ENCODE data around the gene TSKU. TPM values are rescaled to one million over a fixed set of nuclear protein-coding genes. Genes with fewer than 3 reads are reported as not detected.
"Not testable (repeated sequence)": the region's sequence is repeated elsewhere in the genome, so short reads cannot be mapped to it uniquely, and the experiment has no call there.

Gene TSKU
- total RNA-seq, 2 donors from 2014 or later, result 3.2 to 45.6 TPM

DNA sequence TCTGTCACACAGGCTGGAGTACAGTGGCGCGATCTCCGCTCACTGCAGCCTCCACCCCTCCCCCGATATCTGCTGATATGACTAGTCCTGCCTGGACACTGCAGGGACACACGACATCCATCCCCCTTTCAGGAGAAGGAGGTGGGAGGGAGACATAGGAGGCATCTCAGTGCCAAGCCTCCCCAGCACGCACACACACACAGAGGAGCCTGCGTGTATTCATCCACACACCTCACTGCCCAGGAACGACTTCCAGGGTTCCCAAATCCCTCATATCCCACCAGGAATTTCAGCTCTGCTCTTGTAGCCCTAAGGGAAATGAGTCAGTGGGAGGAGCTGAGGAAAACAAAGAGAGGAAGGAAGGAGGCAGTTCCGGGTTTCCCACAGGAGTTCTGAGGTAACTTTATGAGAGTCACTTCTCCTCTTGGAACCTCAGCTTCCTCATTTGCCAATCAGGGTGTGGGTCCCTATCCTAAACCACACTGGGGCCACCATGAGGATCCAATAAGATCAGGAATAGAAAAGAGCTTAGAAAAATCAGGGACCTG is 40.4 kb downstream of the TSKU start:
- Mint-ChIP-seq H3K27ac (no peak overlapping the region), H3K4me1 (peaks cover 9% of the 10 kb centered on the region), H3K9me3 (no peaks in the 10 kb centered on the region), H3K4me3 (peak overlapping the region; percentile 40), H3K36me3 (ENCODE audit: low read depth) (no peaks in the 10 kb centered on the region), H3K27me3 (peaks cover 5% of the 10 kb centered on the region)
- no peak for ATAC-seq (replicated peaks)

DNA sequence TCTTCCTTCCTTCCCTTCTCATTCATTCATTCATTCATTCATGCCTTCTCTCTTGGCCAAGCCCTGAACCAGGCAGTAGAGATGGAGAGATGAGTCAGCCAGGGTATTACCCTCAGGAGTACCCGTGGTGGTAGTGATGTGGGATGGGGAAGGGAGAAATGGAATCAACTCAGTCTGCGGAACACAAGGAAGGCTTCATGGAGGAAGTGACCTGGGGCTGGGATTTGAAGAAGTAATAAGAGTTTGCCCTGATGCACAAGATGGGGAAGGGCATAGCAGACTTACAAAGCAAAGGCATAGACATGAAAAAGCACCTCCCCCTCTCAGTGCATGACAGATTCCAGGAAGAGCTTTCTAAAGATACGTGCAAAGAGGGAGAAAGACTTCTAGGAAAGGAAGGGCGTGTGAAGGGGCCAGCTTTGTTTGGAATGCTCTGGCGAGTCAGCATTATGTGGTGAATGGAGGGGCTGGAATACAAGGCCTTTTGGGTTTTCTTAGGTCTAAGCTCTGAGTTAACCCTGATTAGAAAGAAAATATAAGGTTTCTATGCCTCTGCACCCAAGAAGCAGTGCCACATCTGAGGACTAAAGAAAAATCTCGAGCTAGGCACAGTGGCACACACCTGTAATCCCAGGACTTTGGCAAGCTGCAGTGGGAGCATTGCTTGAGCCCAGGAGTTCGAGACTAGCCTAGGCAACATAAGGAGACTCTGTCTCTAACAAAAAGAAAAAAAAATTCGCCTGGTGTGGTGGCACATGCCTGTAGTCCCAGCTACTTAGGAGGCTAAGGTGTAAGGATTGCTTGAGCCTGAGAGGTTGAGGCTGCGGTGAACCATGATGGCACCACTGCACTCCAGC is 41.2 kb downstream of the TSKU start:
- Mint-ChIP-seq H3K27me3 (peaks cover 5% of the 10 kb centered on the region), H3K27ac (no peak overlapping the region), H3K9me3 (no peaks in the 10 kb centered on the region), H3K4me1 (peaks cover 9% of the 10 kb centered on the region), H3K4me3 (peak overlapping the region; percentile 40), H3K36me3 (ENCODE audit: low read depth) (no peaks in the 10 kb centered on the region)
- ATAC-seq (replicated peaks), result peak; percentile 86

DNA sequence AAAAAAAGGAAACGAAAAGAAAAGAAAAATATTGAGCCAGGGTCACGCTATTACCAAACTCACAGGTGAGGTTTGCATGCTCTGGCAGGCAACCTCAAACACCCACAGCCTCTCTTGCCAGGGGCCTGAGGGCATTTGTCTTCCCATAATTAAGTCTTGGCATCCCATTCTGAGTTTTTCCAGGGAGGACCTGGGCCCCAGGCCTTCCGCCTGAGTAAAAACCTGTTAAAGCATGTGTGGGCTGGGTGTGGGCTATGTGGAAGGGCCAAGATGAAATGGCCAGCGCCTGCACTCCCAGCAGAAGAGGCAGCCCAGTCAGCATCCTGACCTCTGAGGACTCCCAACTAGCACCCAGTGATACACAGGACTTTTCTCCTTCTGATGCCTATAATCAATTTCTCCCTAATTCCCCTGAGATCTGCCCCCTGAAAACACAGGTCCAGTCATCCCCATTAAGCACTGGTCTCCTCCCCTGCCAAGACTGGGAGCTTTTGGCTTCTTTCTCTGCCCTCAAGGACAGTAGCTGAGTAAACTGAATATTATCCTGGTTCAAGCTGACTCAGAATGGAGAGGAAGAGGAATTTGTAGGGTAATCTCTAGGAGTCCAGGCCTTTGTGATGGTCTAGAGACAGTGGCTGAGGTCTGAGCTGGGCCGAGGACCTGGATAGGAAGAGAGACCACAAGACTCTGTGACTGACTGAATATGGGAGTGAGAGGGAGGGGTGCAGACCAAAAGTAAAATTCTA is 42.0 kb downstream of the TSKU start:
- Mint-ChIP-seq H3K36me3 (ENCODE audit: low read depth) (no peaks in the 10 kb centered on the region), H3K4me1 (peaks cover 9% of the 10 kb centered on the region), H3K4me3 (no peak overlapping the region), H3K9me3 (no peaks in the 10 kb centered on the region), H3K27ac (no peak overlapping the region), H3K27me3 (no peaks in the 10 kb centered on the region)
- ATAC-seq (replicated peaks), result no peak

DNA sequence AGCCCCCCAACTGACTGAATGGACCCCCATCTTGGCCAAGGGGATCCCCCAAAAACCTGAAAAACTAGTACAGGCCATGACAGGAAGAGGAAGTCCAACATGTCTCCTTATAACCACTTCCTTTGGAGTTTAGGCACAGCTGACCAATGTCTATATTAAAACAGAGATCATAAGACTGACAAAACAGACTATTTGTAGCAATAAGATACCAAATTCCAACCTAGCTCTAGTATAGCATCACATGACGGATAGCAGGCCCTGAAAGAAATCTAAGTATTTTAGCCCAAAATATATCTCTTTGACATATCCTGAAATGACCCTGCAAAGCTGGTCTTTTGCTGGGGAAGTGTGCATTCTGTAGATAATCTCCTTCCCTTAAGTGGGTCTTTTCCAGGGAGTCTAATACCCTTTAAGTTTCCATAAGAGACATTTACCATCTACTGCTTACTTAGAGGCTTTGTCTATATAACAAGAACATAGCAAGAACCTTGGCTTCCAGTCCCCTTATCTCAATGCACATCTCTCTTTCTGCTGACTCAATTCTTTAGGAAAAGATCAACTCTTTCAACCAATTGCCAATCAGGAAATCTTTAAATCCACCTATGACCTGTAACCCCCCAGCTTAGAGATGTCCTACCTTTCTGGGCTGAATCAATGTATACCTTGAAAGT is 42.7 kb downstream of the TSKU start:
- H3K4me1 Mint-ChIP-seq, result peaks cover 9% of the 10 kb centered on the region
- no peaks in the 10 kb centered on the region for H3K27me3 Mint-ChIP-seq
- H3K9me3 Mint-ChIP-seq, result no peaks in the 10 kb centered on the region
- no peak for ATAC-seq (replicated peaks)
- H3K27ac Mint-ChIP-seq, result no peak overlapping the region
- no peak overlapping the region for H3K4me3 Mint-ChIP-seq
- no peaks in the 10 kb centered on the region for H3K36me3 Mint-ChIP-seq (ENCODE audit: low read depth)

DNA sequence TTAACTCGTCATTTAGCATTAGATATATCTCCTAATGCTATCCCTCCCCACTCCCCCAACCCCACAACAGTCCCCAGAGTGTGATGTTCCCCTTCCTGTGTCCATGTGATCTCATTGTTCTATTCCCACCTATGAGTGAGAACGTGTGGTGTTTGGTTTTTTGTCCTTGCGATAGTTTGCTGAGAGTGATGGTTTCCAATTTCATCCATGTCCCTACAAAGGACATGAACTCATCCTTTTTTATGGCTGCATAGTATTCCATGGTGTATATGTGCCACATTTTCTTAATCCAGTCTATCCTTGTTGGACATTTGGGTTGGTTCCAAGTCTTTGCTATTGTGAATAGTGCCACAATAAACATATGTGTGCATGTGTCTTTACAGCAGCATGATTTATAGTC is 43.4 kb downstream of the TSKU start:
- H3K36me3 Mint-ChIP-seq (ENCODE audit: low read depth); H3K9me3 Mint-ChIP-seq; ATAC-seq (replicated peaks); H3K27ac Mint-ChIP-seq; H3K4me3 Mint-ChIP-seq; H3K27me3 Mint-ChIP-seq; H3K4me1 Mint-ChIP-seq: not testable (repeated sequence)

DNA sequence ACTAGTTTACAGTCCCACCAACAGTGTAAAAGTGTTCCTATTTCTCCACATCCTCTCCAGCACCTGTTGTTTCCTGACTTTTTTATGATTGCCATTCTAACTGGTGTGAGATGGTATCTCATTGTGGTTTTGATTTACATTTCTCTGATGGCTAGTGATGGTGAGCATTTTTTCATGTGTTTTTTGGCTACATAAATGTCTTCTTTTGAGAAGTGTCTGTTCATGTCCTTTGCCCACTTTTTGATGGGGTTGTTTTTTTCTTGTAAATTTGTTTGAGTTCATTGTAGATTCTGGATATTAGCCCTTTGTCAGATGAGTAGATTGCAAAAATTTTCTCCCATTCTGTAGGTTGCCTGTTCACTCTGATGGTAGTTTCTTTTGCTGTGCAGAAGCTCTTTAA is 43.8 kb downstream of the TSKU start:
- not testable (repeated sequence) for H3K27me3 Mint-ChIP-seq; H3K27ac Mint-ChIP-seq; H3K4me1 Mint-ChIP-seq; H3K4me3 Mint-ChIP-seq; H3K36me3 Mint-ChIP-seq (ENCODE audit: low read depth); ATAC-seq (replicated peaks); H3K9me3 Mint-ChIP-seq

DNA sequence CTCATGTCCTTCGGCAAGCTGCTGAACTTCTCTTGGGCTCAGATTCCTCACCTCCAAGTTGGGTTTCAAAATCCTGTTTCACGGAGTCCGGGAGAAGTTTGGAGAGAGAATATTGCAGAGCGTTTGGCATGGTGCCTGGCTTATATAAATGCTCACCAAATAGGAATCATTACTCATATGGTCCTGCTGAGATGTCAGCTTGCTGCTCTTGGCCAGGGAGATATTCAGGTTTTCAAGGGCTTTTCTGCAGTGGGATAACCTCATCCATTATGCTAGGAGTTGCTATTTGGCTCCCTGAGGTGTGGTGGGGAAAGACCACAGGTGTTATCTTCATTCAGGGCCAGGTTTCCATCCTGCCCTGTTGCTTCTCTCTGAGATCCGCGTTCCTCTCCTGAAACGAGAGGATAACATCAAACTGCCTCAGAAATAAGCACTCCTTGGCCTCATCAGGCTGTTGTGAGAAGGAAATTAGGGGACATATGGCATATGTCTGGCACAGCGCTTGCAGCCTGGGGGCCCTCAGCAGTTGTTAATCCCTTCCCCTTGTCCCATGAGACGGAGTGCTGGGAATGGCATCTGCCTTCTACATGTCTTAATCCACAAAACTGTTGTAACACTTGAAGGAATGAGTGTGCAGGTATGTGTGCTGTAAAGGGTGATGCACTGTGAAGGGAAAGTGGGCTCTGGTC is 47.6 kb downstream of the TSKU start:
- no peaks in the 10 kb centered on the region for H3K4me1 Mint-ChIP-seq
- no peak for ATAC-seq (replicated peaks)
- H3K27me3 Mint-ChIP-seq, result peaks cover 9% of the 10 kb centered on the region
- H3K9me3 Mint-ChIP-seq, result no peaks in the 10 kb centered on the region
- no peak overlapping the region for H3K27ac Mint-ChIP-seq
- H3K4me3 Mint-ChIP-seq, result no peak overlapping the region
- no peaks in the 10 kb centered on the region for H3K36me3 Mint-ChIP-seq (ENCODE audit: low read depth)

DNA sequence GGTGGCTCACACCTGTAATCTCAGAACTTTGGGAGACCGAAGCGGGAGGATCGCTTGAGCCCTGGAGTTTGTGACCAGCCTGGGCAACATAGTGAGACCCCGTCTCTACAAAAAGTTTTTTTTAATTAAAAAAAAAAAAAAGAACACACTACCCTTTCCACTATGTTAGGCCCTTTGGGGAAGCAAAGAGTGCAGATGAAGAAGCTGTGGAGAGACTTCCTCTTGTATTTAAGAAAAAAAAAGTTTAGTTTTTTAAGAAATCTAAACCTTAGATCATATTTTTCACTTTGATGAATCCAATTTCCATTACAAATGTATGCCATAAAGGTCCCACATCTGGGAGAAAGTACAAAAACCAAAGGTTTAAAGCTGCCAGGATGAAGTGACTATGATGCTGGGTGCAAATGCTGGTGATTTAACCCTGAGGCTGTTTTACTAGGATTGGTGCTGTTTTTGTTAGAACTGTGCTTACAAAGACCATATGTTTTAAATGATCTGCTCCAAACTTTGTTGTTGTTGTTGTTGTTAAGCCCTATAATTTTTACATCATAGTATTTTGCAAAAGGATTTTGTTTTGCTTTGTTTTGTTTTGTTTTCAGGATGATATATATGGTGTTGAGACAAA is 48.6 kb downstream of the TSKU start:
- Mint-ChIP-seq H3K4me3 (no peak overlapping the region), H3K9me3 (no peaks in the 10 kb centered on the region), H3K36me3 (ENCODE audit: low read depth) (no peaks in the 10 kb centered on the region), H3K4me1 (no peaks in the 10 kb centered on the region), H3K27me3 (peaks cover 9% of the 10 kb centered on the region), H3K27ac (no peak overlapping the region)
- ATAC-seq (replicated peaks), result no peak

DNA sequence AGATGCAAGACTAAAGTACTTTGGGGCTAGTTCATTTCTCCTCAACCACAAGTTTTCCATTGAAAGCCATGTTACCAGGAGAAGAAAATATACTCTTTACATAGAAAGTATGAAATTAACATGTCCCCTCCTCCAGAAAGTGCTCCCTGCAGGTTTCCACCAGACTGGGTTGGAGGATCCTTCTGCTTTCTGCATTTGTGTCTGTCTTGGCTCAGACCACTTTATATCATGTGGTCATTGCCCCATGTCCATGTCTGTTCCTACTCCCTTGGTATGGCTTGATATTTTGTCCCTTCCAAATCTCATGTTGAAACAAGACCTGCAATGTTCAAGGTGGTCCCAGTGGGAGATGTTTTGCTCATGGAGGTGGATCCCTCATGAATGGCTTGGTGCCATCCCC is 49.2 kb downstream of the TSKU start:
- H3K27ac Mint-ChIP-seq, result no peak overlapping the region
- no peaks in the 10 kb centered on the region for H3K9me3 Mint-ChIP-seq
- ATAC-seq (replicated peaks), result no peak
- no peaks in the 10 kb centered on the region for H3K36me3 Mint-ChIP-seq (ENCODE audit: low read depth)
- no peak overlapping the region for H3K4me3 Mint-ChIP-seq
- no peaks in the 10 kb centered on the region for H3K4me1 Mint-ChIP-seq
- H3K27me3 Mint-ChIP-seq, result peaks cover 9% of the 10 kb centered on the region

DNA sequence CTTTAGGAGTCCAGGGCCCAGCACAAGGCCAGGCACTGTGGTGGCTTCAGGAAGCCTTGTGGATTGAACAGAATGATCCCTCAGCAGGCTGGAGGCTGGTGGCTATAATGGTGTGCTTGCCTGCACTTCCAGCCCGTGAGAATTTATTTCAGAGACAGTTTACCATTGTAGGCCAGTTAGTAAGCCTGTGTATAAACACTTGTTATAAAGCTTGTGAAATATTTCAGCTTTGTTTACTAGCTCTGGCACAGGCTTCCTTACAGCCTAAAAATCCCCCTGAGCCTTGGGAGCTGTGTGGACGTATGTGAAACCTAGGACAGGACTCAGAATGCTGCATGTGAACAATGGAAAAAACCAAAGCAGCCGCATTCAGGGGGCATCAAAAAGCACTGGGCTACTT is 51.0 kb downstream of the TSKU start:
- no peaks in the 10 kb centered on the region for H3K4me1 Mint-ChIP-seq
- H3K4me3 Mint-ChIP-seq, result no peak overlapping the region
- H3K36me3 Mint-ChIP-seq (ENCODE audit: low read depth), result no peaks in the 10 kb centered on the region
- no peaks in the 10 kb centered on the region for H3K9me3 Mint-ChIP-seq
- H3K27me3 Mint-ChIP-seq, result peaks cover 11% of the 10 kb centered on the region
- ATAC-seq (replicated peaks), result no peak
- H3K27ac Mint-ChIP-seq, result no peak overlapping the region

DNA sequence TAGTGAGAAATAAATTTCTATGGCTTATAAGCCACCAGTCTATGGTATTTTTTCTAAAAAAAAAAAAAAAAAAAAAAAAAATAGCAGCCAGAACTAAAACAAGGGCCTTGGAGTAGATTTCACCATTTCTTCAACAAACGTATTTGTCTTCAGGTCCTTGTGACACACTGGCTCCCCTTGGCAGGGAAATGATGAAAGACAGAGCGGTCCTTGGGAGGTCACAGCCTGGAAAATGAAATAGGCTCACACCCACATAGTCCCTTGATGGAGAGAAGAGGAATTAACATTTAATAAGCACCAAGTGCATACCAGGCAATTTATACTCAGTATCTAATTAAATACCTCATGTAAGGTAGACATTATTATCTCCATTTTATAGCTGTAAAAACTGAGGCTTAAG is 51.9 kb downstream of the TSKU start:
- H3K4me1 Mint-ChIP-seq, result no peaks in the 10 kb centered on the region
- H3K9me3 Mint-ChIP-seq, result no peaks in the 10 kb centered on the region
- ATAC-seq (replicated peaks), result no peak
- no peak overlapping the region for H3K27ac Mint-ChIP-seq
- H3K4me3 Mint-ChIP-seq, result no peak overlapping the region
- peaks cover 18% of the 10 kb centered on the region for H3K27me3 Mint-ChIP-seq
- no peaks in the 10 kb centered on the region for H3K36me3 Mint-ChIP-seq (ENCODE audit: low read depth)

DNA sequence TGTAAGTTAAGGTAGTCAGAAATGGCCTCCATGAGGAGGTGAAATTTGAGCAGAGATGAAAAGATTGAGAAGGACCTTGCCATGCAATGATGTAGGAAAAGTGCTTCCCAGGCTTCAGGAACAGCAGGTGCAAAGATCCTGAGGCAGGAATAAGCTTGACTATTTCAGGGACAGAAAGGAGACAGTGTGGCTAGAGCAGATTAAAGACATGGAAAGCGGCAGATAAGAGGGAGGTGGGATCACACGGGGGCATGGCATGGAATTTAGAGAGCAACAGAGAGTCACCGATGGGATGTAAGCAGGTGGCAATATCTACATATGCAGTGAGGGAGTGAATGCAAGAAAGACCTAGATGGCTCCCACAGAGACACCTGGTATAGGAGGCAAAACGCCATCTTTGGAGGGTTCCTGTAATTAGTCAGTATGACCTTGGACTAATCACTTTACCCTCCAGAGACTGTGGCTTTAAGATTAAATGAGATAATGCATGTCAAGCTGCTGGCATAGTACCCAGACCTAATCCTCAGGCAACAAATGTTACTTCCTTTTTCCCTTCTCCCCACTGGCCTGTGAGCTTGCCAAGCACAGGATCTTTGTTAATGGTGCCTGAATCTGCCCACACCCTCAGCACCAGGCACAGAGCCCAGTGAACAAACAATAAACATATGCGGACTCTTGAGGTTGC is 52.9 kb downstream of the TSKU start:
- Mint-ChIP-seq H3K27me3 (peaks cover 21% of the 10 kb centered on the region), H3K4me3 (no peak overlapping the region), H3K36me3 (ENCODE audit: low read depth) (no peaks in the 10 kb centered on the region), H3K9me3 (no peaks in the 10 kb centered on the region), H3K4me1 (no peaks in the 10 kb centered on the region), H3K27ac (no peak overlapping the region)
- no peak for ATAC-seq (replicated peaks)

DNA sequence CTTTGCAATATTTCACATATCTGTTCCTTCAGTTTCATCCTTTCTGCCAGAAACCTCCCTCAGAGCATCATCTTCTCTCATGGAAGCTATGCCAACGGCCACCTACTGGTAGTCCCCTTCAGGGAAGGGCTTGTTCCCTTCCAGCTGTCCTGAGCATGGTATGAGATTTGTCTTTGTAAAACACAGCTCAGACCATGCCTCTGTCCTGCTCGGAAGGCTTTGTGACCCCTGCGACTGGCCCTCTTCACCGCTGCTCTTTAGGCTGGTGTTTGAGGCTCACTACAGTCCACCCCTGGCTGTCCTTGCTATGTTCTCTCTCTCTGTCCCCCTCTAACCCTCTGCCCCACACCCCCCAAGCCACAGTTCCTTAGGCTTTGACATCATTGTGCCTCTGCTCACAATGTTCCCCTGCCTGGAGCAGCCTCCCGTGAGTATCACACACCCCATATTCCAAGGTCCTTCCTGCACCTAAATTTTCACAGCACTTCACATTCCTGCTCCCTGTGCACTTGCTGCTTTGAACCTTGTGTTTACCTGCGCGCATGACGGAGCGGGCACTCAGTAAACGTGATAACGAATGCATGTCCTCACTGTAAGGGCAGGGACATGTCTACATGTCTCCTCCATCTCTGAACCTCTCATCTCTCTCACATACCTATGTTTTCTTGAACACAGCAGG is 53.6 kb downstream of the TSKU start:
- no peak overlapping the region for H3K4me3 Mint-ChIP-seq
- no peaks in the 10 kb centered on the region for H3K36me3 Mint-ChIP-seq (ENCODE audit: low read depth)
- peaks cover 24% of the 10 kb centered on the region for H3K27me3 Mint-ChIP-seq
- no peaks in the 10 kb centered on the region for H3K9me3 Mint-ChIP-seq
- ATAC-seq (replicated peaks), result no peak
- no peaks in the 10 kb centered on the region for H3K4me1 Mint-ChIP-seq
- H3K27ac Mint-ChIP-seq, result no peak overlapping the region
